Upper lobe of left lung (tissue), 4 donors: Measurements from ENCODE around the gene ARHGEF17.

Experiments used
- POLR2AphosphoS5 ChIP-seq, 2 donors: sonication (generic); formaldehyde crosslinking; IDR thresholded peaks; one replicate each; pipeline ENCODE4 v1.5.1; 2017; ENCODE audit warnings: antibody characterized with exemption in 2 of 2
- TF ChIP-seq, protein P1 (sequence below), 6 experiments: fragments of 450-650 bp in 4 of 6; fragments of 200-600 bp in 2 of 6; sonication (generic) in 2 of 6; IDR thresholded peaks; one replicate each; pipeline ENCODE4 v1.5.1; 2016 to 2019; ENCODE audit warnings: antibody characterized with exemption in 6 of 6

DNA sequence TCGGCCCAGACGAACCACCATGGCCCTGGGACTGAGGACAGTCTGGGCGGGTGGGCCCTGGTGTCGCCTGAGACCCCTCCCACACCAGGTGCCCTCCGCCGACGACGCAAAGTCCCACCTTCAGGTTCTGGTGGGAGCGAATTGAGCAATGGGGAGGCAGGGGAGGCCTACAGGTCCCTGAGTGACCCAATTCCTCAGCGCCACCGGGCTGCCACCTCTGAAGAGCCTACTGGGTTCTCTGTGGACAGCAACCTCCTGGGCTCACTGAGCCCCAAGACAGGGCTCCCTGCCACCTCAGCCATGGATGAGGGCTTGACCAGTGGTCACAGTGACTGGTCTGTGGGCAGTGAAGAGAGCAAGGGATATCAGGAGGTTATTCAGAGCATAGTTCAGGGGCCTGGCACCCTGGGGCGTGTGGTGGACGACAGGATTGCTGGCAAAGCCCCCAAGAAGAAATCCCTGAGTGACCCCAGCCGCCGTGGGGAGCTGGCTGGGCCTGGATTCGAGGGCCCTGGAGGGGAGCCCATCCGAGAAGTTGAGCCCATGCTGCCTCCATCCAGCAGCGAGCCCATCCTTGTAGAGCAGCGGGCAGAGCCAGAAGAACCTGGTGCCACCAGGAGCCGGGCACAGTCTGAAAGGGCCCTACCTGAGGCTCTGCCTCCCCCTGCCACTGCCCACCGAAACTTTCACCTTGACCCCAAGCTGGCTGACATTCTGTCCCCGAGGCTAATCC is 2.8 kb downstream of the ARHGEF17 start:
- TF ChIP-seq, protein P1, sequence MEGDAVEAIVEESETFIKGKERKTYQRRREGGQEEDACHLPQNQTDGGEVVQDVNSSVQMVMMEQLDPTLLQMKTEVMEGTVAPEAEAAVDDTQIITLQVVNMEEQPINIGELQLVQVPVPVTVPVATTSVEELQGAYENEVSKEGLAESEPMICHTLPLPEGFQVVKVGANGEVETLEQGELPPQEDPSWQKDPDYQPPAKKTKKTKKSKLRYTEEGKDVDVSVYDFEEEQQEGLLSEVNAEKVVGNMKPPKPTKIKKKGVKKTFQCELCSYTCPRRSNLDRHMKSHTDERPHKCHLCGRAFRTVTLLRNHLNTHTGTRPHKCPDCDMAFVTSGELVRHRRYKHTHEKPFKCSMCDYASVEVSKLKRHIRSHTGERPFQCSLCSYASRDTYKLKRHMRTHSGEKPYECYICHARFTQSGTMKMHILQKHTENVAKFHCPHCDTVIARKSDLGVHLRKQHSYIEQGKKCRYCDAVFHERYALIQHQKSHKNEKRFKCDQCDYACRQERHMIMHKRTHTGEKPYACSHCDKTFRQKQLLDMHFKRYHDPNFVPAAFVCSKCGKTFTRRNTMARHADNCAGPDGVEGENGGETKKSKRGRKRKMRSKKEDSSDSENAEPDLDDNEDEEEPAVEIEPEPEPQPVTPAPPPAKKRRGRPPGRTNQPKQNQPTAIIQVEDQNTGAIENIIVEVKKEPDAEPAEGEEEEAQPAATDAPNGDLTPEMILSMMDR (IDR thresholded peaks at IDR 0.05): no peak
- no peak for TF ChIP-seq POLR2AphosphoS5 (IDR thresholded peaks at IDR 0.05)
